GM13977 (cell line): Measurements from ENCODE around the gene ELAVL3.

ENCODE experiments used
- DNase-seq: peaks from one replicate; pipeline ENCODE4 v3.0.0; 2012; ENCODE audit warnings: low spot score
- CTCF ChIP-seq: IDR thresholded peaks from 2 replicates; pipeline ENCODE4 v1.5.1; 2012; ENCODE audit warnings: mild to moderate bottlenecking, control low read depth; ENCODE audit not compliant: insufficient read depth; ENCODE audit errors: extremely low read depth, missing control alignments
- in situ Hi-C: fragments of 300-500 bp; cut with MboI; formaldehyde crosslinking; loops from one replicate; pipeline ENCODE4 v1.12.0; 2022; ENCODE audit warnings: low sequenced_read_pairs, low pct_unique_long_range_greater_than_20kb, mixed read lengths, inconsistent platforms; ENCODE audit not compliant: unreplicated experiment

ELAVL3 gene

GRCh38 chr19:11447347-11448262 is 33.2 kb downstream of the ELAVL3 start:
- in situ Hi-C loops = no loop called here
- no peak for TF ChIP-seq CTCF
- DNase-seq = no peak

GRCh38 chr19:11446652-11447301 is 34.1 kb downstream of the ELAVL3 start:
- in situ Hi-C loops = no loop called here
- DNase-seq = peak; percentile 79
- TF ChIP-seq CTCF = peak; percentile 94

- no peak for DNase-seq
- no peak for TF ChIP-seq CTCF
- in situ Hi-C loops = no loop called here
Measured at GRCh38 chr19:11446271-11446651, 34.6 kb downstream of the ELAVL3 start.

GRCh38 chr19:11445141-11445540 is 35.7 kb downstream of the ELAVL3 start:
- in situ Hi-C loops = no loop called here
- DNase-seq = no peak
- no peak for TF ChIP-seq CTCF

GRCh38 chr19:11444059-11444458 is 36.8 kb downstream of the ELAVL3 start:
- DNase-seq = no peak
- in situ Hi-C loops = no loop called here
- TF ChIP-seq CTCF = no peak

GRCh38 chr19:11437955-11438354 is 42.9 kb downstream of the ELAVL3 start:
- DNase-seq = no peak
- in situ Hi-C loops = no loop called here
- no peak for TF ChIP-seq CTCF
